ENCODE data around the gene DLG2.

- TF ChIP-seq CTCF (IDR thresholded peaks at IDR 0.05; ENCODE audit: low read length) (no peak), EZH2phosphoT487 (IDR thresholded peaks at IDR 0.05; ENCODE audit: low read length) (no peak), EZH2 (optimal IDR thresholded peaks at IDR 0.05; ENCODE audit: low read depth, low read length) (no peak)
These were observed 772.7 kb downstream of the DLG2 start for GRCh38 chr11:84854498-84854880.

Measured in MM.1S (cell line).